Gastrocnemius medialis (tissue), 4 donors: Measurements from ENCODE around the gene DNAH2. TPM values are rescaled to one million over a fixed set of nuclear protein-coding genes. Genes with fewer than 3 reads are reported as not detected.

ENCODE experiments used
- ATAC-seq, 2 donors: fragments of 150-250 bp; one replicate each; pipeline ENCODE4 v1.9.1; 2016
- DNase-seq, 2 donors: peaks; one replicate each; pipeline ENCODE4 v3.0.0-alpha.2; 2019
- H3K27ac ChIP-seq, 4 donors: fragments of 200-600 bp; sonication (generic); 1 replicate in 1 of 4; 2 replicates in 3 of 4; pipeline ENCODE4 v1.5.1; 2016 to 2018; ENCODE audit warnings: mild to moderate bottlenecking in 2 of 4, moderate library complexity in 1 of 4
- H3K27me3 ChIP-seq, 3 donors: fragments of 200-600 bp; sonication (generic) in 2 of 3; 1 replicate in 1 of 3; 2 replicates in 2 of 3; pipeline versions ENCODE4 v1.5.1 to v1.6.0; 2016 to 2019; ENCODE audit warnings: mild to moderate bottlenecking in 1 of 3, moderate library complexity in 1 of 3
- H3K36me3 ChIP-seq, 2 donors: fragments of 200-600 bp; sonication (generic) in 1 of 2; one replicate each; pipeline ENCODE4 v1.5.1; 2017 to 2018
- H3K4me1 ChIP-seq, 2 donors: fragments of 200-600 bp; sonication (generic) in 1 of 2; one replicate each; pipeline ENCODE4 v1.5.1; 2016 to 2017; ENCODE audit warnings: mild to moderate bottlenecking in 2 of 2
- H3K4me3 ChIP-seq, 4 donors: fragments of 200-600 bp; sonication (generic) in 3 of 4; 1 replicate in 1 of 4; 2 replicates in 3 of 4; pipeline ENCODE4 v1.5.1; 2016 to 2019; ENCODE audit warnings: mild to moderate bottlenecking in 2 of 4
- H3K9me3 ChIP-seq, 3 donors: fragments of 200-600 bp; sonication (generic) in 2 of 3; 1 replicate in 1 of 3; 2 replicates in 2 of 3; pipeline ENCODE4 v1.5.1; 2016 to 2019
- POLR2A ChIP-seq, 2 donors: fragments of 450-650 bp; IDR thresholded peaks; one replicate each; pipeline ENCODE4 v1.6.1; 2017; ENCODE audit warnings: antibody characterized with exemption in 2 of 2, mild to moderate bottlenecking in 2 of 2, moderate library complexity in 2 of 2
- in situ Hi-C, 4 donors: fragments of 200-750 bp; cut with MboI; loops; one replicate each; pipeline versions ENCODE4 v1.15.0 to v1.8.0; 2017; ENCODE audit warnings: low sequenced_read_pairs in 4 of 4
- intact Hi-C: fragments of 100-400 bp; cut with DNase I; formaldehyde crosslinking; loops from one replicate; pipeline ENCODE4 v1.15.1; 2023; ENCODE audit warnings: low total_unique reads
- total RNA-seq, 4 donors: library from RNA; depleted of rRNA; stranded (reverse); fragments of >200 nt; gene quantifications; one replicate each; pipeline versions ENCODE4 v1.1.0 to v1.2.3, GENCODE V29; 2016
- TF ChIP-seq, protein P1 (sequence below), 5 experiments: fragments of 450-650 bp in 3 of 5; fragments of 200-600 bp in 2 of 5; sonication (generic) in 2 of 5; IDR thresholded peaks in 4 of 5; conservative IDR thresholded peaks in 1 of 5; 1 replicate in 4 of 5; 2 replicates in 1 of 5; pipeline ENCODE4 v1.5.1; 2016 to 2019; ENCODE audit warnings: antibody characterized with exemption in 5 of 5, mild to moderate bottlenecking in 3 of 5, moderate library complexity in 3 of 5

The DNAH2 gene
- total RNA-seq, 4 donors from 2014 or later, result not detected

GRCh38 chr17:7790150-7790549, 72.6 kb downstream of the DNAH2 start:
- ATAC-seq, result no peak
- no peak overlapping the region for H3K4me3 ChIP-seq
- H3K27ac ChIP-seq, result no peak overlapping the region
- no peaks in the 10 kb centered on the region for H3K27me3 ChIP-seq
- no peaks in the 10 kb centered on the region for H3K9me3 ChIP-seq
- H3K4me1 ChIP-seq, result no peaks in the 10 kb centered on the region
- no peak for DNase-seq
- intact Hi-C loops, result no loop called here
- H3K36me3 ChIP-seq, result no peaks in the 10 kb centered on the region
- in situ Hi-C loops, result no loop called here
- no peak for TF ChIP-seq POLR2A (IDR thresholded peaks at IDR 0.05)
- TF ChIP-seq, protein P1, sequence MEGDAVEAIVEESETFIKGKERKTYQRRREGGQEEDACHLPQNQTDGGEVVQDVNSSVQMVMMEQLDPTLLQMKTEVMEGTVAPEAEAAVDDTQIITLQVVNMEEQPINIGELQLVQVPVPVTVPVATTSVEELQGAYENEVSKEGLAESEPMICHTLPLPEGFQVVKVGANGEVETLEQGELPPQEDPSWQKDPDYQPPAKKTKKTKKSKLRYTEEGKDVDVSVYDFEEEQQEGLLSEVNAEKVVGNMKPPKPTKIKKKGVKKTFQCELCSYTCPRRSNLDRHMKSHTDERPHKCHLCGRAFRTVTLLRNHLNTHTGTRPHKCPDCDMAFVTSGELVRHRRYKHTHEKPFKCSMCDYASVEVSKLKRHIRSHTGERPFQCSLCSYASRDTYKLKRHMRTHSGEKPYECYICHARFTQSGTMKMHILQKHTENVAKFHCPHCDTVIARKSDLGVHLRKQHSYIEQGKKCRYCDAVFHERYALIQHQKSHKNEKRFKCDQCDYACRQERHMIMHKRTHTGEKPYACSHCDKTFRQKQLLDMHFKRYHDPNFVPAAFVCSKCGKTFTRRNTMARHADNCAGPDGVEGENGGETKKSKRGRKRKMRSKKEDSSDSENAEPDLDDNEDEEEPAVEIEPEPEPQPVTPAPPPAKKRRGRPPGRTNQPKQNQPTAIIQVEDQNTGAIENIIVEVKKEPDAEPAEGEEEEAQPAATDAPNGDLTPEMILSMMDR (IDR thresholded peaks at IDR 0.05 in 4 of 5, conservative IDR thresholded peaks at IDR 0.05 in 1 of 5), result no peak

DNA sequence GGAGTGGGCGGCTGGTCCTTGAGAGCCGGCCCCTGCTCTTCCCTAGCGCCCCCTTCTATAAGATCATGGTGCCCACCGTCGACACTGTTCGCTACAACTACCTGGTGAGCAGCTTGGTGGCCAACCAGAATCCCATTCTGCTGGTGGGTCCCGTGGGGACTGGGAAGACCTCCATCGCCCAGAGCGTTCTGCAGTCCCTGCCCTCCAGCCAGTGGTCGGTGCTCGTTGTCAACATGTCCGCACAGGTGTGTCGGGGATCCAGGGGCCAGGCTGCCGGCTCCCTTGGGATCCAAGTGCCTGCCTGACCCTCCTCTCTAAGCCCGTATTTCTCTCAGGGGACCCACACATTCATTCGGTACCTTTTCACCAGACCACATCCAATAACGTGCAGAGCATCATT, 75.1 kb downstream of the DNAH2 start:
- Histone ChIP-seq H3K27me3 (no peaks in the 10 kb centered on the region), H3K27ac (no peak overlapping the region), H3K4me3 (no peak overlapping the region), H3K36me3 (no peaks in the 10 kb centered on the region), H3K4me1 (no peaks in the 10 kb centered on the region), H3K9me3 (no peaks in the 10 kb centered on the region)
- ATAC-seq, result no peak
- TF ChIP-seq, protein P1 (IDR thresholded peaks at IDR 0.05 in 4 of 5, conservative IDR thresholded peaks at IDR 0.05 in 1 of 5), result no peak
- TF ChIP-seq POLR2A (IDR thresholded peaks at IDR 0.05), result no peak
- no peak for DNase-seq
- intact Hi-C loops, result no loop called here
- in situ Hi-C loops, result no loop called here

DNA sequence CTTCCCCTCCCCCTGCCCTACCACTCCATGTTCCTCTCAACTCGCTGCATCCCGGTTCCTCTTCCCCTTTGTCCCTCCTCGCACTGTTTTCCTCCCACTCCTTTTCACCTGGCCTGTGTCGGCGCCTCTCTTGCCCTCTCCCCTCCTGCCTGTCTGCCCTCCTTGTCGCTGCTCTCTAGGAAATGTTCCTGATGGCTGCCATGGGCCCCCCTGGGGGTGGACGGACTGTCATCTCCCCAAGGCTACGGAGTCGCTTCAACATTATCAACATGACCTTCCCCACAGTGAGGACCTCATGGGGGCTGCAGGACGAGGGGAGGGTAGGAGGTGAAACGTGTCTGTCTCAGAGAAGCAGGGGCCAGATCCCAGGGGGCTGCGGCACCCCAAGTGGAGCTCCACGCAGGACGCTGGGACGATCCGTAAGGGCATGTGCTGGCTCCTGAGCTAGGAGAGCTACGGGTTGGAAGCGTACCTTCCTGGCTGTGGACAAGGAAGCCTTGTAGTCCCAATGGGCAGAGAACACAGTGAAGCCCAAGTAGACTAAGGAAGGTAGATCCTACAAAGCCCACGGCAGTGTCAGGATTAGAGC, 76.6 kb downstream of the DNAH2 start:
- Histone ChIP-seq H3K27ac (no peak overlapping the region), H3K4me3 (no peak overlapping the region), H3K27me3 (no peaks in the 10 kb centered on the region), H3K4me1 (no peaks in the 10 kb centered on the region), H3K9me3 (no peaks in the 10 kb centered on the region), H3K36me3 (no peaks in the 10 kb centered on the region)
- intact Hi-C loops, result no loop called here
- TF ChIP-seq, protein P1 (IDR thresholded peaks at IDR 0.05 in 4 of 5, conservative IDR thresholded peaks at IDR 0.05 in 1 of 5), result no peak
- no peak for TF ChIP-seq POLR2A (IDR thresholded peaks at IDR 0.05)
- in situ Hi-C loops, result no loop called here
- ATAC-seq, result no peak
- DNase-seq, result no peak

GRCh38 chr17:7797976-7798375, 80.4 kb downstream of the DNAH2 start:
- no peaks in the 10 kb centered on the region for H3K4me1 ChIP-seq
- no peak for TF ChIP-seq POLR2A (IDR thresholded peaks at IDR 0.05)
- TF ChIP-seq, protein P1 (IDR thresholded peaks at IDR 0.05 in 4 of 5, conservative IDR thresholded peaks at IDR 0.05 in 1 of 5), result no peak
- intact Hi-C loops (no loop called here), in situ Hi-C loops (no loop called here)
- no peak overlapping the region for H3K27ac ChIP-seq
- DNase-seq (no peak), ATAC-seq (no peak)
- H3K27me3 ChIP-seq, result no peaks in the 10 kb centered on the region
- no peak overlapping the region for H3K4me3 ChIP-seq
- no peaks in the 10 kb centered on the region for H3K36me3 ChIP-seq
- no peaks in the 10 kb centered on the region for H3K9me3 ChIP-seq

DNA sequence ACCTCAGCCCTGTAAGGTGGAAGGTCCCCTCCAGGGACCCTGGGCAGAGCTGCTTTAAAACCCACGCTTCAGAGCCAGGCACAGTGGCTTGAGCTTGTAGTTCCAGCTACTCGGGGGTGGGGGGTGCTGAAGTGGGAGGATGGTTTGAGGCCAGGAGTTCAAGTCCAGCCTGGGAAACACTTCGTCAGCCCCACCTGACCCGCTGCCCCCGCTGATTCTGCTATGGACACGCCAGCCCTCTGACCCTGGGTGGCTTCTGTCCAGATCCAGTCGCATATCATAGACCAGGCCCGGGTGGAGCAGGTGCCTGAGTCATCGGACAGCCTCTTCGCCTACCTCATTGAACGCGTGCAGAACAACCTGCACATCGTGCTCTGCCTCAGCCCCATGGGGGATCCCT, 81.3 kb downstream of the DNAH2 start:
- H3K27ac ChIP-seq, result no peak overlapping the region
- TF ChIP-seq POLR2A (IDR thresholded peaks at IDR 0.05), result no peak
- TF ChIP-seq, protein P1 (IDR thresholded peaks at IDR 0.05 in 4 of 5, conservative IDR thresholded peaks at IDR 0.05 in 1 of 5), result no peak
- H3K9me3 ChIP-seq, result no peaks in the 10 kb centered on the region
- intact Hi-C loops (no loop called here), in situ Hi-C loops (no loop called here)
- DNase-seq (no peak), ATAC-seq (no peak)
- no peaks in the 10 kb centered on the region for H3K4me1 ChIP-seq
- H3K27me3 ChIP-seq, result no peaks in the 10 kb centered on the region
- no peak overlapping the region for H3K4me3 ChIP-seq
- H3K36me3 ChIP-seq, result no peaks in the 10 kb centered on the region
